A673 (cell line): ENCODE measurements around the gene RIPOR3.

Experiments used
- EZH2 ChIP-seq: fragments of 200-600 bp; sonication (generic); IDR thresholded peaks from 2 replicates; pipeline ENCODE4 v1.6.1; 2017; ENCODE audit warnings: borderline replicate concordance, low read depth, mild to moderate bottlenecking, mixed read lengths, antibody characterized with exemption, low read length; ENCODE audit not compliant: poor library complexity, severe bottlenecking
- TF ChIP-seq, protein P1 (sequence below): fragments of 300-800, 200-600 bp; sonication (generic); conservative IDR thresholded peaks from 2 replicates; pipeline ENCODE4 v1.5.1; 2017; ENCODE audit warnings: low read depth, mild to moderate bottlenecking, antibody characterized with exemption, low read length, moderate library complexity, mixed read lengths

DNA sequence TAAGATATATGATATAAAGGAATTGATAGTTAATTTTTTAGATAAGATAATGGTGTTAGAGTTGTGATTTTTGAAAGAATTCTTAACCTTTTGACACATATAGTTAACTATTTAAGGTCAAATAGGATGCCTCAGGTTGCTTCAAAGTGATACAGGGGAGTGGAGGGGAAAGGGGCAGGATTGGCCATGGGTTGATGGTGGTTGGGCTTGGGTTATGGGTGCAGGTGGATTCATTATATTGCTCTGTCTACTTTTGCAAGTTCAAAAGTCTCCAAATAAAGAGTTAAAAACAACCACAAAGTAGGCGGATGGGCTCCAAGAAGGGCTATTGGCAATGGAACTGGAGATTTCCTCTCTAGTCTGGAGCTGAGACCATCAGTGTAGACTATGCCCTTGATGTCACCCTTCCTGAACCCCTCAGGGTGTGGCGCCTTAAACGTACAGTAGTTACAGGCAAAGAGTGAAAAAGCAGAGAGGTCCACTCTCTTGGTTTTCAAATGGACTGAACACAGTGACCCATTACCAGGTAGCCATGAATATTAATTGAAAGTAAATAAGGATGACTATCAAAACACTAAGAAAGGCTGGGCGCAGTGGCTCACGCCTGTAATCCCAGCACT, 100.0 kb downstream of the RIPOR3 start:
- TF ChIP-seq, protein P1, sequence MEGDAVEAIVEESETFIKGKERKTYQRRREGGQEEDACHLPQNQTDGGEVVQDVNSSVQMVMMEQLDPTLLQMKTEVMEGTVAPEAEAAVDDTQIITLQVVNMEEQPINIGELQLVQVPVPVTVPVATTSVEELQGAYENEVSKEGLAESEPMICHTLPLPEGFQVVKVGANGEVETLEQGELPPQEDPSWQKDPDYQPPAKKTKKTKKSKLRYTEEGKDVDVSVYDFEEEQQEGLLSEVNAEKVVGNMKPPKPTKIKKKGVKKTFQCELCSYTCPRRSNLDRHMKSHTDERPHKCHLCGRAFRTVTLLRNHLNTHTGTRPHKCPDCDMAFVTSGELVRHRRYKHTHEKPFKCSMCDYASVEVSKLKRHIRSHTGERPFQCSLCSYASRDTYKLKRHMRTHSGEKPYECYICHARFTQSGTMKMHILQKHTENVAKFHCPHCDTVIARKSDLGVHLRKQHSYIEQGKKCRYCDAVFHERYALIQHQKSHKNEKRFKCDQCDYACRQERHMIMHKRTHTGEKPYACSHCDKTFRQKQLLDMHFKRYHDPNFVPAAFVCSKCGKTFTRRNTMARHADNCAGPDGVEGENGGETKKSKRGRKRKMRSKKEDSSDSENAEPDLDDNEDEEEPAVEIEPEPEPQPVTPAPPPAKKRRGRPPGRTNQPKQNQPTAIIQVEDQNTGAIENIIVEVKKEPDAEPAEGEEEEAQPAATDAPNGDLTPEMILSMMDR, result no peak
- TF ChIP-seq EZH2, result no peak
